ENCODE measurements around the gene LTC4S. TPM values are rescaled to one million over a fixed set of nuclear protein-coding genes. Genes with fewer than 3 reads are reported as not detected.
"Not testable (repeated sequence)": the region's sequence is repeated elsewhere in the genome, so short reads cannot be mapped to it uniquely, and the experiment has no call there.

The LTC4S gene
- total and polyA plus RNA-seq, 4 donors: 4.0 to 25.3 (median 8.3) TPM

- no peaks in the 10 kb centered on the region for H3K27me3 ChIP-seq (ENCODE audit: control insufficient read depth in 3 of 3, insufficient read depth in 3 of 3, low read length in 2 of 3)
- peaks cover 0 to 6% (median 0%) of the 10 kb centered on the region in 5 donors for H3K4me1 ChIP-seq (ENCODE audit: control insufficient read depth in 5 of 5, insufficient read depth in 5 of 5, low read length in 5 of 5)
- DNase-seq (no peak), ATAC-seq (ENCODE audit: insufficient read depth, low FRiP score) (no peak)
- WGBS, 2 donors: 97 to 100% methylated on average over 3 of the region's 3 CpGs
- TF ChIP-seq CTCF (IDR thresholded peaks at IDR 0.05; ENCODE audit: control extremely low read depth, extremely low read depth): no peak
- no peak overlapping the region for H3K4me3 ChIP-seq
- no peak overlapping the region for H3K9ac ChIP-seq (ENCODE audit: insufficient read depth in 1 of 2, low read length in 2 of 2)
- peaks cover 45 to 65% (median 52%) of the 10 kb centered on the region in 4 donors for H3K36me3 ChIP-seq (ENCODE audit: control insufficient read depth in 4 of 4, insufficient read depth in 4 of 4, low read length in 4 of 4)
- no peaks in the 10 kb centered on the region for H3K9me3 ChIP-seq (ENCODE audit: control insufficient read depth in 4 of 4, insufficient read depth in 3 of 4, low read length in 3 of 4)
- H3K27ac ChIP-seq (ENCODE audit: low read depth in 1 of 2, low read length in 1 of 2): no peak overlapping the region
Observed at GRCh38 chr5:179833709-179834070, 39.9 kb downstream of the LTC4S start.

- no peaks in the 10 kb centered on the region for H3K9me3 ChIP-seq (ENCODE audit: control insufficient read depth in 4 of 4, insufficient read depth in 3 of 4, low read length in 3 of 4)
- no peak for TF ChIP-seq CTCF (IDR thresholded peaks at IDR 0.05; ENCODE audit: control extremely low read depth, extremely low read depth)
- no peak overlapping the region for H3K9ac ChIP-seq (ENCODE audit: insufficient read depth in 1 of 2, low read length in 2 of 2)
- 77 to 88% methylated on average over 8 of the region's 8 CpGs for WGBS, 2 donors
- no peak for DNase-seq
- ATAC-seq (ENCODE audit: insufficient read depth, low FRiP score): no peak
- peaks cover 0 to 4% (median 0%) of the 10 kb centered on the region in 5 donors for H3K4me1 ChIP-seq (ENCODE audit: control insufficient read depth in 5 of 5, insufficient read depth in 5 of 5, low read length in 5 of 5)
- H3K4me3 ChIP-seq: no peak overlapping the region
- no peaks in the 10 kb centered on the region for H3K27me3 ChIP-seq (ENCODE audit: control insufficient read depth in 3 of 3, insufficient read depth in 3 of 3, low read length in 2 of 3)
- H3K27ac ChIP-seq (ENCODE audit: low read depth in 1 of 2, low read length in 1 of 2): no peak overlapping the region
- peaks cover 43 to 61% (median 50%) of the 10 kb centered on the region in 4 donors for H3K36me3 ChIP-seq (ENCODE audit: control insufficient read depth in 4 of 4, insufficient read depth in 4 of 4, low read length in 4 of 4)
Observed at GRCh38 chr5:179834120-179834519, 40.3 kb downstream of the LTC4S start.

- not testable (repeated sequence) for H3K9ac ChIP-seq (ENCODE audit: insufficient read depth in 1 of 2, low read length in 2 of 2); H3K4me3 ChIP-seq; DNase-seq; H3K27ac ChIP-seq (ENCODE audit: low read depth in 1 of 2, low read length in 1 of 2); H3K27me3 ChIP-seq (ENCODE audit: control insufficient read depth in 3 of 3, insufficient read depth in 3 of 3, low read length in 2 of 3); H3K9me3 ChIP-seq (ENCODE audit: control insufficient read depth in 4 of 4, insufficient read depth in 3 of 4, low read length in 3 of 4); ATAC-seq (ENCODE audit: insufficient read depth, low FRiP score); H3K4me1 ChIP-seq (ENCODE audit: control insufficient read depth in 5 of 5, insufficient read depth in 5 of 5, low read length in 5 of 5)
- H3K36me3 ChIP-seq (ENCODE audit: control insufficient read depth in 4 of 4, insufficient read depth in 4 of 4, low read length in 4 of 4): peaks cover 41 to 58% (median 49%) of the 10 kb centered on the region in 4 donors
- WGBS, 2 donors: 93 to 96% methylated on average over 21 to 23 of the region's 28 CpGs
Observed at GRCh38 chr5:179834871-179835270, 41.1 kb downstream of the LTC4S start.

- Histone ChIP-seq H3K9ac (ENCODE audit: insufficient read depth in 1 of 2, low read length in 2 of 2) (no peak overlapping the region), H3K9me3 (ENCODE audit: control insufficient read depth in 4 of 4, insufficient read depth in 3 of 4, low read length in 3 of 4) (no peaks in the 10 kb centered on the region), H3K36me3 (ENCODE audit: control insufficient read depth in 4 of 4, insufficient read depth in 4 of 4, low read length in 4 of 4) (peaks cover 35 to 50% (median 44%) of the 10 kb centered on the region in 4 donors), H3K4me1 (ENCODE audit: control insufficient read depth in 5 of 5, insufficient read depth in 5 of 5, low read length in 5 of 5) (peaks cover 0 to 3% (median 0%) of the 10 kb centered on the region in 5 donors), H3K27ac (ENCODE audit: low read depth in 1 of 2, low read length in 1 of 2) (peak overlapping the region in 1 of 2 donors; percentile 14), H3K27me3 (ENCODE audit: control insufficient read depth in 3 of 3, insufficient read depth in 3 of 3, low read length in 2 of 3) (no peaks in the 10 kb centered on the region), H3K4me3 (no peak overlapping the region)
- DNase-seq (no peak), ATAC-seq (ENCODE audit: insufficient read depth, low FRiP score) (peak; percentile 42)
- 83% methylated on average over 19 of the region's 19 CpGs for WGBS, 2 donors
- TF ChIP-seq CTCF (IDR thresholded peaks at IDR 0.05; ENCODE audit: control extremely low read depth, extremely low read depth): no peak
Observed at GRCh38 chr5:179836225-179837019, 42.6 kb downstream of the LTC4S start.
